ENCODE results near the gene PHKA2.
"Not testable (repeated sequence)": the region's sequence is repeated elsewhere in the genome, so short reads cannot be mapped to it uniquely, and the experiment has no call there.

PHKA2 gene

DNA sequence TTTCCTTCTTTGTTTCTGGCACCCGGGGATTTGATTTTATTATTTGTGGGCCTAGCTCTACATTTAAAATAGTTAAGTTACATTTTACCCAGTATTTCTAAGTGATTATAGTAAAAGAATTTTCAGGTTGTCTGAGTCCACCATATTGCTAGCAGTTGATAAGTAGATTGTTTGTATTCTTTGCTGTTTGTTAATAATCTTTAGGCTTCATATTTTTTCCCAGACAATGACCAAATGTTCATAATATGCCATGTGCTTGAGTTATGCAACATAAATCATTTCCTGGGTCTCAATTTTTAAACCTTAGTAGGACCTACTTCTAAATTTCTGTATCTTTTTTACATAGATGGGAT, 127.3 kb downstream of the PHKA2 start:
- DNase-seq (ENCODE audit: low spot score): no peak

GRCh38 chrX:18855919-18856644, 127.8 kb downstream of the PHKA2 start:
- DNase-seq (ENCODE audit: low spot score): no peak

- not testable (repeated sequence) for DNase-seq (ENCODE audit: low spot score)
Measured at GRCh38 chrX:18847901-18848300, 136.0 kb downstream of the PHKA2 start.
